Cardiac muscle cell (in vitro differentiated cells and primary cell): ENCODE measurements around the gene TIMM21. TPM values are rescaled to one million over a fixed set of nuclear protein-coding genes. Genes with fewer than 3 reads are reported as not detected.

Experiments used
- DNase-seq, 2 donors: peaks; one replicate each; pipeline versions ENCODE4 v3.0.0 to v3.0.0-alpha.2; 2010 to 2017; ENCODE audit warnings: low read depth in 1 of 2, low spot score in 1 of 2
- H3K27ac ChIP-seq: fragments of 200-600 bp; sonication (generic); 2 replicates; pipeline ENCODE4 v1.5.1; 2016
- H3K27me3 ChIP-seq: fragments of 200-600 bp; sonication (generic); 2 replicates; pipeline ENCODE4 v1.6.0; 2016; ENCODE audit warnings: control low read depth
- H3K36me3 ChIP-seq: fragments of 200-600 bp; sonication (generic); 2 replicates; pipeline ENCODE4 v1.5.1; 2016; ENCODE audit warnings: control low read depth
- H3K4me1 ChIP-seq: fragments of 200-600 bp; sonication (generic); 2 replicates; pipeline ENCODE4 v1.8.1; 2017; ENCODE audit warnings: low read depth, mild to moderate bottlenecking, mixed run types
- H3K4me3 ChIP-seq: fragments of 200-600 bp; sonication (generic); 2 replicates; pipeline ENCODE4 v1.5.1; 2016; ENCODE audit warnings: mild to moderate bottlenecking
- H3K9me3 ChIP-seq: fragments of 200-600 bp; sonication (generic); 2 replicates; pipeline ENCODE4 v1.5.1; 2017; ENCODE audit warnings: low read depth, mild to moderate bottlenecking, control low read depth
- polyA plus RNA-seq: library from polyadenylated mRNA; unstranded; fragments of >200 nt; fragmentation: Nextera tagmentation; extraction: Ambion mirVana; gene quantifications from 2 replicates; pipeline ENCODE4 v1.2.1, GENCODE V29; 2016
- total RNA-seq: library from RNA; depleted of rRNA; stranded (reverse); fragments of >200 nt; gene quantifications from 2 replicates; pipeline ENCODE4 v1.2.3, GENCODE V29; 2016
- TF ChIP-seq, protein P1 (sequence below): IDR thresholded peaks from 2 replicates; pipeline ENCODE4 v1.5.1; 2012; ENCODE audit warnings: low read depth, mild to moderate bottlenecking, low read length

Gene TIMM21
- total and polyA plus RNA-seq, 2 experiments from 2014 or later, result 30.9 to 147 TPM

- H3K36me3 ChIP-seq, result no peaks in the 10 kb centered on the region
- H3K4me3 ChIP-seq, result no peak overlapping the region
- H3K4me1 ChIP-seq, result no peaks in the 10 kb centered on the region
- H3K9me3 ChIP-seq, result no peaks in the 10 kb centered on the region
- no peak for DNase-seq
- peaks cover 3% of the 10 kb centered on the region for H3K27me3 ChIP-seq
- TF ChIP-seq, protein P1, sequence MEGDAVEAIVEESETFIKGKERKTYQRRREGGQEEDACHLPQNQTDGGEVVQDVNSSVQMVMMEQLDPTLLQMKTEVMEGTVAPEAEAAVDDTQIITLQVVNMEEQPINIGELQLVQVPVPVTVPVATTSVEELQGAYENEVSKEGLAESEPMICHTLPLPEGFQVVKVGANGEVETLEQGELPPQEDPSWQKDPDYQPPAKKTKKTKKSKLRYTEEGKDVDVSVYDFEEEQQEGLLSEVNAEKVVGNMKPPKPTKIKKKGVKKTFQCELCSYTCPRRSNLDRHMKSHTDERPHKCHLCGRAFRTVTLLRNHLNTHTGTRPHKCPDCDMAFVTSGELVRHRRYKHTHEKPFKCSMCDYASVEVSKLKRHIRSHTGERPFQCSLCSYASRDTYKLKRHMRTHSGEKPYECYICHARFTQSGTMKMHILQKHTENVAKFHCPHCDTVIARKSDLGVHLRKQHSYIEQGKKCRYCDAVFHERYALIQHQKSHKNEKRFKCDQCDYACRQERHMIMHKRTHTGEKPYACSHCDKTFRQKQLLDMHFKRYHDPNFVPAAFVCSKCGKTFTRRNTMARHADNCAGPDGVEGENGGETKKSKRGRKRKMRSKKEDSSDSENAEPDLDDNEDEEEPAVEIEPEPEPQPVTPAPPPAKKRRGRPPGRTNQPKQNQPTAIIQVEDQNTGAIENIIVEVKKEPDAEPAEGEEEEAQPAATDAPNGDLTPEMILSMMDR, result no peak
- H3K27ac ChIP-seq, result no peak overlapping the region
These were observed 38.3 kb downstream of the TIMM21 start for GRCh38 chr18:74186661-74187060.

GRCh38 chr18:74190086-74190485 lies 41.8 kb downstream of the TIMM21 start:
- no peak overlapping the region for H3K27ac ChIP-seq
- TF ChIP-seq, protein P1, result no peak
- no peaks in the 10 kb centered on the region for H3K4me1 ChIP-seq
- H3K9me3 ChIP-seq, result no peaks in the 10 kb centered on the region
- H3K27me3 ChIP-seq, result no peaks in the 10 kb centered on the region
- no peaks in the 10 kb centered on the region for H3K36me3 ChIP-seq
- no peak for DNase-seq
- no peak overlapping the region for H3K4me3 ChIP-seq

GRCh38 chr18:74191577-74191976 lies 43.3 kb downstream of the TIMM21 start:
- Histone ChIP-seq H3K4me1 (no peaks in the 10 kb centered on the region), H3K27ac (no peak overlapping the region), H3K4me3 (no peak overlapping the region), H3K36me3 (no peaks in the 10 kb centered on the region), H3K27me3 (no peaks in the 10 kb centered on the region), H3K9me3 (no peaks in the 10 kb centered on the region)
- DNase-seq, result no peak
- TF ChIP-seq, protein P1, result no peak

DNA sequence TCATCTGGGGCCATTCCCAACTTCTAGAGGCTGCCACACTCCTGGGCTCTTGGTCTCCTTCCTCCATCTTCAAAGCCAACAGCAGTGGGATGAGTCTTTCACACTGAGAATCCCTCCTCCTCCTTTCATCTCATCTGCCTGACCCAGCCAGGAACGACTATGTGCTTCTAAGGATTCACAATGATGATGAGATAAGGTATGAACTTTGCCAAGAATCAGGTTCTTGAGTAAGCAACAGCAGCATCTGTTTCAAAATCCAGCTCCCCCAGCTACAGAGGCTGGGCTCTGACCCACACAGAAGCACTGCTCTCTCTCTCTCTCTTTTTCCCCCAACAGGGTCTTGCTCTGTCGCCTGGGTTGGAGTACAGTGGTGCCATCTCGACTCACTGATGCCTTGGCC lies 46.4 kb downstream of the TIMM21 start:
- no peak overlapping the region for H3K4me3 ChIP-seq

DNA sequence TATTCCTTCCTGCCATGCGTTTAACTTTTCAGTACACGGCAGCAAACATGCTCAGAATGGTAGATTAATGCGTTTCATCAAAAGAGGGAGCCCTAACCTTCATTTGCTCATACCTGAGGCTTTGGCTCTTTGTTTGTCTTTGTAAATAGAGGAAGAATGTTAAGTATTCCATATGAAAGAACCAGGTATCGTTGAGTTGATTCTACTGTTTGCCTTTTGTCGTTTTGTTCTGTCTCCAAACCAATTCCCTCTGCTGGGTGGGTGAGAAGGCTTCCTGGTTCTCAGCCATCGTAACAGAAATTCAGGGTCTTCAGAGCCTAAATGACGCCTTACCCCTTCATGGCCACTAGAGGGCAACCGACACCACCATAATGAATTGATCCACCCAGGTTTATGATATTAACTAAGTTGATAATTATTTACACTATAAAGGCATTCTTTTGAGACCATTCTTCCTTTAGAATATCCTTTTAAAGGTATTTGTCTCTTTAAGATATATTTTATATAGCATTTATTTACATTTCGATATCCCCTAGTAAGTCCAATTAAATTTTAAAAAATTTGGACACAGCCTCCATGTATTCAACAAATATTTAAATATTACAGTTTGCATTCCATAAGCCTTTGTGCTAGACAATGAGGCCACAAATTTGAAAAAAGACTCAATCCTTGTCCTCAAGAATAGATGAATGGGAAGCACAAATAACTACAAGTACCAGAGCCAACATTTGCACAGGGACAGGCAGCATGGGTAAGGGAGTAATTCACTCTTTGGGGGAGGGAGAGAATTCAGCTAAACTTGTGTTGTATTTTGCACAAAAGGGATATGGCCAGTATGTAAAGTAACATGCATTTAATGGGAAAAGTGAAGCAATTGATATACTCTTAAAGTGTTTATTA lies 48.1 kb downstream of the TIMM21 start:
- H3K27me3 ChIP-seq, result no peaks in the 10 kb centered on the region
- TF ChIP-seq, protein P1, result peak; percentile 76
- no peaks in the 10 kb centered on the region for H3K4me1 ChIP-seq
- H3K9me3 ChIP-seq, result no peaks in the 10 kb centered on the region
- peak; percentile 72 to 85 for DNase-seq
- H3K27ac ChIP-seq, result no peak overlapping the region
- H3K36me3 ChIP-seq, result no peaks in the 10 kb centered on the region
- no peak overlapping the region for H3K4me3 ChIP-seq

More for the DNA sequence above, 46.4 kb downstream of the TIMM21 start:
- Histone ChIP-seq H3K27ac (no peak overlapping the region), H3K4me1 (no peaks in the 10 kb centered on the region), H3K36me3 (no peaks in the 10 kb centered on the region), H3K27me3 (no peaks in the 10 kb centered on the region), H3K9me3 (no peaks in the 10 kb centered on the region)
- DNase-seq, result no peak
- TF ChIP-seq, protein P1, result no peak
